IMR-90 (cell line): ENCODE results near the gene NFKB1. TPM values are rescaled to one million over a fixed set of nuclear protein-coding genes. Genes with fewer than 3 reads are reported as not detected.

Experiments
- ATAC-seq: fragments of 200-7000 bp; cut with Tn5 transposase; 2 replicates; pipeline ENCODE4 v1.9.1; 2020; ENCODE audit warnings: low read depth, mild to moderate bottlenecking, moderate library complexity
- BruUV-seq: library from RNA; stranded (reverse); fragments of 400-500 nt; replicated peaks from 2 replicates; lab custom pipeline; 2021; lab: Mats Ljungman, UMichigan
- CTCF ChIA-PET: fragments of 300-600 bp; formaldehyde crosslinking; extraction: SDS; loops from one replicate; lab custom pipeline; 2021; ENCODE audit warnings: antibody characterized with exemption; lab: Yijun Ruan, JAX
- POLR2A ChIA-PET: fragments of 300-600 bp; sonication (Branson Sonifier 250); formaldehyde crosslinking; loops from one replicate; lab custom pipeline; 2022; ENCODE audit warnings: antibody characterized with exemption; ENCODE audit not compliant: unreplicated experiment; lab: Charles Lee
- DNase-seq: peaks from one replicate; pipeline ENCODE4 v3.0.0; 2013
- H2AFZ ChIP-seq: replicated peaks from 2 replicates; pipeline ENCODE3; 2013; ENCODE audit warnings: low read length, mild to moderate bottlenecking; ENCODE audit not compliant: poor library complexity
- H2AK5ac ChIP-seq: 2 replicates; pipeline ENCODE4 v1.6.1; 2013; ENCODE audit warnings: low read depth, low read length, inconsistent platforms
- H2AK9ac ChIP-seq: replicated peaks from 2 replicates; pipeline ENCODE3; 2013; ENCODE audit warnings: mild to moderate bottlenecking, low read depth, low read length, moderate library complexity; ENCODE audit not compliant: poor library complexity
- H2BK120ac ChIP-seq: 2 replicates; pipeline ENCODE4 v1.6.1; 2013; ENCODE audit warnings: low read depth, low read length, inconsistent platforms
- H2BK15ac ChIP-seq: 3 replicates; pipeline ENCODE4 v1.6.1; 2013; ENCODE audit warnings: low read depth, low read length, inconsistent platforms
- H2BK20ac ChIP-seq: 2 replicates; pipeline ENCODE4 v1.6.1; 2013; ENCODE audit warnings: low read depth, mild to moderate bottlenecking, inconsistent platforms, low read length, moderate library complexity
- H2BK5ac ChIP-seq: 2 replicates; pipeline ENCODE4 v1.6.1; 2013; ENCODE audit warnings: mild to moderate bottlenecking, low read depth, low read length, inconsistent platforms; ENCODE audit not compliant: poor library complexity, severe bottlenecking
- H3K14ac ChIP-seq: replicated peaks from 2 replicates; pipeline ENCODE4 v1.6.1; 2013; ENCODE audit warnings: low read depth, low read length, inconsistent platforms
- H3K18ac ChIP-seq: 2 replicates; pipeline ENCODE4 v1.6.1; 2013; ENCODE audit warnings: low read depth, low read length, control low read depth
- H3K23ac ChIP-seq: 2 replicates; pipeline ENCODE4 v1.6.1; 2013; ENCODE audit warnings: low read depth, low read length, inconsistent platforms
- H3K27ac ChIP-seq: 2 replicates; pipeline ENCODE4 v1.5.1; 2013; ENCODE audit warnings: mild to moderate bottlenecking, control low read depth, low read length; ENCODE audit not compliant: insufficient read depth
- H3K27me3 ChIP-seq: 2 replicates; pipeline ENCODE4 v1.6.1; 2013; ENCODE audit warnings: low read length; ENCODE audit not compliant: control insufficient read depth, insufficient read depth
- H3K36me3 ChIP-seq: 2 replicates; pipeline ENCODE4 v1.6.1; 2013; ENCODE audit warnings: low read length, mixed read lengths; ENCODE audit not compliant: control insufficient read depth, insufficient read depth
- H3K4ac ChIP-seq: 2 replicates; pipeline ENCODE4 v1.6.1; 2013; ENCODE audit warnings: low read depth, low read length, inconsistent platforms
- H3K4me1 ChIP-seq: 2 replicates; pipeline ENCODE4 v1.6.1; 2013; ENCODE audit warnings: low read length, mixed read lengths; ENCODE audit not compliant: control insufficient read depth, insufficient read depth
- H3K4me2 ChIP-seq: 2 replicates; pipeline ENCODE4 v1.6.1; 2013; ENCODE audit warnings: low read depth, mild to moderate bottlenecking, control low read depth, low read length, moderate library complexity
- H3K4me3 ChIP-seq: 2 replicates; pipeline ENCODE4 v1.5.1; 2013; ENCODE audit warnings: low read depth, mild to moderate bottlenecking, control low read depth, low read length, moderate library complexity; ENCODE audit not compliant: insufficient read depth
- H3K56ac ChIP-seq: 2 replicates; pipeline ENCODE4 v1.6.1; 2013; ENCODE audit warnings: low read length, inconsistent platforms; ENCODE audit not compliant: insufficient read depth; ENCODE audit errors: extremely low read depth
- H3K79me1 ChIP-seq, 2 experiments: 2 replicates each; pipeline ENCODE4 v1.6.1; 2013; ENCODE audit warnings: low read length in 2 of 2, inconsistent platforms in 1 of 2, low read depth in 1 of 2
- H3K9ac ChIP-seq: 2 replicates; pipeline ENCODE4 v1.6.1; 2013; ENCODE audit warnings: low read depth, low read length, control low read depth
- H3K9me1 ChIP-seq: 2 replicates; pipeline ENCODE4 v1.6.1; 2013; ENCODE audit warnings: low read length, inconsistent platforms; ENCODE audit not compliant: insufficient read depth
- H3K9me3 ChIP-seq: 2 replicates; pipeline ENCODE4 v1.6.1; 2013; ENCODE audit warnings: low read length; ENCODE audit not compliant: control insufficient read depth, insufficient read depth
- H4K20me1 ChIP-seq: 2 replicates; pipeline ENCODE4 v1.6.1; 2013; ENCODE audit warnings: low read length, inconsistent platforms; ENCODE audit not compliant: insufficient read depth
- H4K5ac ChIP-seq: 2 replicates; pipeline ENCODE4 v1.6.1; 2013; ENCODE audit warnings: mild to moderate bottlenecking, low read depth, low read length, control low read depth
- H4K8ac ChIP-seq, 2 experiments: 2 replicates each; pipeline ENCODE4 v1.6.1; 2013; ENCODE audit warnings: low read depth in 2 of 2, low read length in 2 of 2, control low read depth in 1 of 2, inconsistent platforms in 1 of 2
- H4K91ac ChIP-seq: 2 replicates; pipeline ENCODE4 v1.6.1; 2013; ENCODE audit warnings: low read depth, low read length, inconsistent platforms; ENCODE audit not compliant: insufficient read depth
- BHLHE40 ChIP-seq: fragments of 150-350 bp; IDR thresholded peaks from 2 replicates; pipeline ENCODE4 v1.6.1; 2016; ENCODE audit warnings: mild to moderate bottlenecking, low read depth, low read length
- CEBPB ChIP-seq: IDR thresholded peaks from 2 replicates; pipeline ENCODE4 v1.6.1; 2012; ENCODE audit warnings: low read depth, low read length, improper control_type of control experiment
- CHD1 ChIP-seq: IDR thresholded peaks from 2 replicates; pipeline ENCODE4 v1.6.1; 2012; ENCODE audit warnings: low read depth, low read length, improper control_type of control experiment
- ELK1 ChIP-seq: fragments of 150-350 bp; IDR thresholded peaks from 2 replicates; pipeline ENCODE4 v1.6.1; 2016; ENCODE audit warnings: low read depth, mild to moderate bottlenecking, low read length, moderate library complexity, borderline replicate concordance
- MAFK ChIP-seq: IDR thresholded peaks from 2 replicates; pipeline ENCODE4 v1.6.1; 2012; ENCODE audit warnings: low read depth, low read length, improper control_type of control experiment
- MXI1 ChIP-seq: IDR thresholded peaks from 2 replicates; pipeline ENCODE4 v1.6.1; 2012; ENCODE audit warnings: low read depth, mild to moderate bottlenecking, low read length, moderate library complexity, borderline replicate concordance
- NFE2L2 ChIP-seq: fragments of 150-350 bp; IDR thresholded peaks from 2 replicates; pipeline ENCODE4 v1.6.1; 2016; ENCODE audit warnings: low read depth, mild to moderate bottlenecking, low read length
- POLR2A ChIP-seq: IDR thresholded peaks from 2 replicates; pipeline ENCODE4 v1.6.1; 2012; ENCODE audit warnings: mild to moderate bottlenecking, low read depth, low read length
- RCOR1 ChIP-seq: IDR thresholded peaks from 2 replicates; pipeline ENCODE4 v1.6.1; 2012; ENCODE audit warnings: mild to moderate bottlenecking, low read length, improper control_type of control experiment; ENCODE audit not compliant: insufficient replicate concordance
- RFX5 ChIP-seq: IDR thresholded peaks from 2 replicates; pipeline ENCODE4 v1.8.0; 2012; ENCODE audit warnings: low read depth, mild to moderate bottlenecking, low read length, moderate library complexity
- SMC3 ChIP-seq: fragments of 150-350 bp; IDR thresholded peaks from 2 replicates; pipeline ENCODE4 v1.6.1; 2016; ENCODE audit warnings: low read depth, mild to moderate bottlenecking, antibody characterized with exemption, low read length, moderate library complexity
- USF2 ChIP-seq: fragments of 150-350 bp; IDR thresholded peaks from 2 replicates; pipeline ENCODE4 v1.6.1; 2017; ENCODE audit warnings: mild to moderate bottlenecking, antibody characterized with exemption, low read length, low read depth
- WGBS, 2 experiments: methylation state at CpG; one replicate each; pipeline versions ENCODE4 v1.1.5 to v1.1.7; 2013; ENCODE audit warnings: missing lambda C conversion rate in 2 of 2; ENCODE audit not compliant: insufficient read length in 1 of 2; ENCODE audit errors: extremely low coverage in 2 of 2; 5-methylcytosine and 5-hydroxymethylcytosine counted together
- dilution Hi-C: fragments of 300-500 bp; cut with HindIII; formaldehyde crosslinking; loops from one replicate; pipeline ENCODE4 v1.14.3; 2018; ENCODE audit warnings: low sequenced_read_pairs; ENCODE audit not compliant: unreplicated experiment
- in situ Hi-C: fragments of 300-500 bp; cut with MboI; formaldehyde crosslinking; loops from 3 replicates; pipeline ENCODE4 v1.14.3; 2019; ENCODE audit warnings: low sequenced_read_pairs, inconsistent platforms, mixed read lengths
- intact Hi-C: fragments of 100-400 bp; cut with micrococcal nuclease; formaldehyde crosslinking; loops from 2 replicates; pipeline ENCODE4 v1.10.0; 2022
- polyA plus RNA-seq, 3 experiments: library from polyadenylated mRNA; depleted of rRNA; stranded (reverse); fragments of >200 nt; gene quantifications; 2 replicates each; pipeline ENCODE4 v1.2.3, GENCODE V29; 2012; ENCODE audit warnings: low replicate concordance in 1 of 3
- total RNA-seq: library from RNA; depleted of rRNA; stranded (reverse); fragments of >200 nt; gene quantifications from 2 replicates; pipeline ENCODE4 v1.2.3, GENCODE V29; 2012

NFKB1 gene
- total and polyA plus RNA-seq, 2 of the 4 experiments (the other 2 are of a cell fraction): 19.8 to 24.6 TPM

GRCh38 chr4:102453827-102454226, 47.3 kb upstream of the NFKB1 start:
- no peak overlapping the region for H4K8ac ChIP-seq
- no peaks in the 10 kb centered on the region for H3K4me1 ChIP-seq
- no peak overlapping the region for H3K4ac ChIP-seq
- intact Hi-C loops (loop anchor here (5.0 kb wide), 2 partner anchors 48 to 113 kb away; partner anchors contain the start of gene NFKB1), in situ Hi-C loops (no loop called here), dilution Hi-C loops (no loop called here)
- ATAC-seq (no peak), DNase-seq (no peak)
- no peak overlapping the region for H3K14ac ChIP-seq
- H2AK9ac ChIP-seq: no peak overlapping the region
- peaks cover 7% of the 10 kb centered on the region; the same call in 1 of the 2 replicates for H3K27me3 ChIP-seq
- no peak overlapping the region for H3K23ac ChIP-seq
- H4K91ac ChIP-seq: no peak overlapping the region
- ChIA-PET CTCF (no interaction called here), POLR2A (no interaction called here)
- no peak overlapping the region for H3K18ac ChIP-seq
- no peaks in the 10 kb centered on the region for H3K79me1 ChIP-seq
- H3K4me3 ChIP-seq: no peak overlapping the region
- no peak overlapping the region for H3K9ac ChIP-seq
- H4K20me1 ChIP-seq: no peaks in the 10 kb centered on the region
- no peak overlapping the region for H3K4me2 ChIP-seq
- H2AFZ ChIP-seq: no peak overlapping the region
- no peak overlapping the region for H3K27ac ChIP-seq
- no peaks in the 10 kb centered on the region for H3K9me1 ChIP-seq
- no peak overlapping the region for H2AK5ac ChIP-seq
- no peak overlapping the region for H2BK120ac ChIP-seq
- no peak overlapping the region for H3K56ac ChIP-seq
- no peak overlapping the region for H4K5ac ChIP-seq
- no TSS peak for BruUV-seq
- no peaks in the 10 kb centered on the region for H3K9me3 ChIP-seq
- WGBS, 2 experiments: no CpG with 5 or more reads among the region's 3 CpGs
- no peaks in the 10 kb centered on the region for H3K36me3 ChIP-seq
- no peak overlapping the region for H2BK20ac ChIP-seq
- H2BK5ac ChIP-seq: no peak overlapping the region
- TF ChIP-seq POLR2A (no peak), MXI1 (no peak), CHD1 (no peak), USF2 (no peak), CEBPB (no peak), RCOR1 (no peak), SMC3 (no peak), MAFK (no peak), RFX5 (no peak), BHLHE40 (no peak), ELK1 (no peak), NFE2L2 (no peak)
- no peak overlapping the region for H2BK15ac ChIP-seq
